ENCODE data around the gene AFF3. TPM values are rescaled to one million over a fixed set of nuclear protein-coding genes. Genes with fewer than 3 reads are reported as not detected.
"Not testable (repeated sequence)": the region's sequence is repeated elsewhere in the genome, so short reads cannot be mapped to it uniquely, and the experiment has no call there.

AFF3 gene
- total and polyA plus RNA-seq, 7 donors = 0.46 to 25.0 (median 18.6) TPM

DNA sequence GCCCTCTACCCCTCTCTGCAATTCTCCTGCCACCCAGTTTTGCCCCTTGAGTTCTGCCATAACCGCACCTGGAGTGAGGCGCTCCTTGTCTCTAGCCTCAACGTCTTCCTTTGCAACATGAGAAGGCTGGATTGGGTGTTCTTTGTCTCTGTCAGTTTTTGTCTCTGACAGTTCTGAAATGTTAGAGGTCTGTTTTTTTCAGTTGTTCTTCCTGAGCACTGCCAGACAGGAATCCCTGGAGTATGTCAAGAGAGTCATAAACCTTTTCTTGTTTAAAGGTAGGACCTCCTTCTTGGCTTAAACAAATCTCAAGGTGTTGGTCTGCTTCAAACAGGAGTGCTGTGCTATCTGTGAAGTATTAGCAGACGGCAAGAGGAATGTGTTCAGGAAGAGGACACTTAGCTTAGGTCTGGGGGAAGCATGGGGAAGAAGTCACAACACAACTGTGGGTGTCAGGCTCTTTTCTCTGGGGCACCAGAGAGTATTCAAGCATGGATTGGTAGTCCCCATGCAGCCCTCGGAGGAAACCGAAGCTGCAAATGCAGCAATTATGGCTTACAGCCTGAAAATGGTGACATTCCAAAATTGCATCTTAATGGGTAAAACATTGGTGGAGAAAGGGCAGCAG, 32.3 kb downstream of the AFF3 start:
- TF ChIP-seq POLR2A (IDR thresholded peaks at IDR 0.05) (no peak), EP300 (IDR thresholded peaks at IDR 0.05) (no peak), POLR2AphosphoS5 (IDR thresholded peaks at IDR 0.05) (peak in 3 of 4 donors; percentile 35 to 71 (median 55))
- Histone ChIP-seq H3K4me1 (peaks cover 0 to 44% (median 20%) of the 10 kb centered on the region in 4 donors), H3K27me3 (no peaks in the 10 kb centered on the region), H3K9me3 (no peaks in the 10 kb centered on the region), H3K27ac (no peak overlapping the region), H3K36me3 (no peaks in the 10 kb centered on the region), H3K4me3 (no peak overlapping the region)
- intact Hi-C loops (cut with DNase I) = loop anchor here (5.0 kb wide), 1 partner anchor 87 kb away; no protein-coding TSS in a partner anchor
- no peak for DNase-seq
- WGBS, 2 donors = 68 to 81% methylated on average over 6 of the region's 6 CpGs

DNA sequence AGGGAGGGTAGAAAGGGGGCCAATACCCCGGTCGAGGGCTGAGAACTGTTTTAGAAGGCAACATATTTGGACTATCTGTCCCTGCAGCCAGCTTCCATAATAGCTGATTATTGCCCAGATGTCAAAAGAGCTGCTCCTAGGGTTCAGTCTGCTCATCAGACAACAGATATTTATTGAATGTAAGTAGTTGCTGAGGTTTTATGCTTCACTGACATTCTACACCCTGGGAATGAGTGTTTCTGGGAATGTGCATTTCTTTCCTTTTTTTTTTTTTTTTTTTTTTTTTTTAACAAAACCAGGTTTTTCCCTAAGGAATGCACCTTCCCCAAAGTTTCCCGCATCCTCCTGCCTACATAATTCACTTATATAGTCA, 33.8 kb downstream of the AFF3 start:
- not testable (repeated sequence) for H3K36me3 ChIP-seq, H3K4me3 ChIP-seq, H3K27me3 ChIP-seq, DNase-seq, H3K9me3 ChIP-seq, H3K27ac ChIP-seq
- H3K4me1 ChIP-seq = peaks cover 0 to 44% (median 21%) of the 10 kb centered on the region in 4 donors
- WGBS, 2 donors = 68 to 81% methylated on average over 3 of the region's 3 CpGs
- intact Hi-C loops (cut with DNase I) = loop anchor here (5.0 kb wide), 1 partner anchor 89 kb away; no protein-coding TSS in a partner anchor

DNA sequence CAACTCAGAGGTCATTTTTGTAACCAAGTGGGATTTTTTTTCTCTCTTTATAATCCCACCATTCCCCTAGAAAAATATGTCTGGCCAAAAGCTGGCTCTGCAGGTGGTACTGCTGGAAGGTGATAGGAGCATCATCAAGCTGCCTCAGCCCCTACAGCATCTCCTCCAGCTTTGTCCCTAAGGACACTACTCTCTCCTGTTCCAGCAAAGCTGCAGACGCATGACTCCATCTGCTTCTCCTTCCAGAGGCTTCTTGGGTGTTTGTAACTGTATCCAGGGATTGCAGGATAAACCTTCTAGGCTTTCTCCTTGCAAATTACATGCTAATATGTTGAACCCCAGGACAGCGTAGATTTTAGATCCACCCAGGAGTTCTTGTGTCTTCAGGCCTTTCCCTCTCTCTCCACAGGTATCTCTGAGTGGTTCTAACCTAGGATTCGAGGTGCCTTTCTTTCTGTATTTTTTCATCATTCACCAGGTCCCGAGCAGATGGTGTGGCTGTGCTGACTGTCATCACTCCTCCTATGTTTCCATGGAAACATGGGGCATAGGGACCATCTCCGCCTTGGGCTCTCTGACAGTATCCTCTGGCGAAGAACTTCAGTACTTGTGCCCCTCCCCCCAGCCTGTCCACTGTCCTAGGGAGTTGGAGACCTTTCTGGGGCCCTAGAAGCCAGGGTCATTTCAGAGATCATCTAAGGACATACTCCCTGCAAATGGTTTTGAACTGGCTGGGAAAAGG, 34.3 kb downstream of the AFF3 start:
- DNase-seq = no peak
- peak overlapping the region in 2 of 4 donors; percentile 76 to 78 for H3K27ac ChIP-seq
- no peaks in the 10 kb centered on the region for H3K9me3 ChIP-seq
- intact Hi-C loops (cut with DNase I) = loop anchor here (5.0 kb wide), 1 partner anchor 89 kb away; no protein-coding TSS in a partner anchor
- no peaks in the 10 kb centered on the region for H3K27me3 ChIP-seq
- H3K36me3 ChIP-seq = no peaks in the 10 kb centered on the region
- TF ChIP-seq POLR2AphosphoS5 (IDR thresholded peaks at IDR 0.05) (no peak), EP300 (IDR thresholded peaks at IDR 0.05) (no peak), POLR2A (IDR thresholded peaks at IDR 0.05) (no peak)
- TF ChIP-seq, protein P1, sequence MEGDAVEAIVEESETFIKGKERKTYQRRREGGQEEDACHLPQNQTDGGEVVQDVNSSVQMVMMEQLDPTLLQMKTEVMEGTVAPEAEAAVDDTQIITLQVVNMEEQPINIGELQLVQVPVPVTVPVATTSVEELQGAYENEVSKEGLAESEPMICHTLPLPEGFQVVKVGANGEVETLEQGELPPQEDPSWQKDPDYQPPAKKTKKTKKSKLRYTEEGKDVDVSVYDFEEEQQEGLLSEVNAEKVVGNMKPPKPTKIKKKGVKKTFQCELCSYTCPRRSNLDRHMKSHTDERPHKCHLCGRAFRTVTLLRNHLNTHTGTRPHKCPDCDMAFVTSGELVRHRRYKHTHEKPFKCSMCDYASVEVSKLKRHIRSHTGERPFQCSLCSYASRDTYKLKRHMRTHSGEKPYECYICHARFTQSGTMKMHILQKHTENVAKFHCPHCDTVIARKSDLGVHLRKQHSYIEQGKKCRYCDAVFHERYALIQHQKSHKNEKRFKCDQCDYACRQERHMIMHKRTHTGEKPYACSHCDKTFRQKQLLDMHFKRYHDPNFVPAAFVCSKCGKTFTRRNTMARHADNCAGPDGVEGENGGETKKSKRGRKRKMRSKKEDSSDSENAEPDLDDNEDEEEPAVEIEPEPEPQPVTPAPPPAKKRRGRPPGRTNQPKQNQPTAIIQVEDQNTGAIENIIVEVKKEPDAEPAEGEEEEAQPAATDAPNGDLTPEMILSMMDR (IDR thresholded peaks at IDR 0.05) = no peak
- H3K4me3 ChIP-seq = no peak overlapping the region
- 81 to 91% methylated on average over 6 of the region's 6 CpGs for WGBS, 2 donors
- peaks cover 0 to 44% (median 21%) of the 10 kb centered on the region in 4 donors for H3K4me1 ChIP-seq

DNA sequence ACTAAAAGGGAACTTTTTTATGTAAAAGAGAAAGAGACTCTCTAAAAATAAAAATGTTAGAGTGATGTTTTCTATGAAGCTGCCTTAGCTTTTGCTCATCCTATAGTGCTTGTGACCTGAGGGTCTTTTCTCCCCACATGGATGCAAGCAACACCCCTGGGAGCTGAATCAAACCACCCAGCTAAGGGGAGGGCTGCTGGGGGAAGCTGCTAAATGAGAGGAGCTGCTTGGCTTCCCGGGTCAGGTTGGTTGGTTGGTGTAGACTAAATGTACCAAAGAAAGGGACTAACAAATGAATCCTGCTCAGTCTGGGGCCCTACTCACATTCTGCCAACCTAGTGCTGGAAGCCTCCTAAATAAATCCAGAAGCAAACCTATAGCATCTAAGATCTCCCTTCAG, 35.0 kb downstream of the AFF3 start:
- 76 to 88% methylated on average over 1 of the region's 1 CpG for WGBS, 2 donors
- no peak overlapping the region for H3K4me3 ChIP-seq
- TF ChIP-seq POLR2A (IDR thresholded peaks at IDR 0.05) = no peak
- TF ChIP-seq, protein P1 (IDR thresholded peaks at IDR 0.05) = no peak
- TF ChIP-seq EP300 (IDR thresholded peaks at IDR 0.05) = no peak
- TF ChIP-seq POLR2AphosphoS5 (IDR thresholded peaks at IDR 0.05) = no peak
- no peaks in the 10 kb centered on the region for H3K36me3 ChIP-seq
- DNase-seq = no peak
- H3K27me3 ChIP-seq = no peaks in the 10 kb centered on the region
- H3K27ac ChIP-seq = peak overlapping the region; percentile 76 to 80 (median 78)
- no peaks in the 10 kb centered on the region for H3K9me3 ChIP-seq
- intact Hi-C loops (cut with DNase I) = loop anchor here (5.0 kb wide), 1 partner anchor 90 kb away; no protein-coding TSS in a partner anchor
- H3K4me1 ChIP-seq = peaks cover 0 to 44% (median 21%) of the 10 kb centered on the region in 4 donors

DNA sequence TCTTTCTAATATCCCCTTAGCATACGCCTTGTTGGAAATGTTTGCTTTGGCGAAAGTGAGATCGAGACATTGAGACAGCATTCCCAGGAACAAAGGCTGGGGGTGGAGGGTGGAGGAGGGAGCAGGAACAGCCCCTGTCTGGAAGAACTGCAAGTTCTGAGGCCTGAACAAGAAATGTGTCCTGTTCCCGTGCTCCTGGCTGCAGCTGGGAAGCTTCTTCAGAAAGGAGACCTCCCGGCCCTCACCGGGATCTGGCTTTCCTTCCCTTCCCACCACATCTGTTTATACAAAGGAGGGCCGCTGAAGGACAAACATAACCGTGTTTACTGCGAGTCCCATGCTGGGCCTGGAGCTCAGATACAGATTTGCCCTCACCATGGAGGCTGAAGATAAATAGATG, 35.9 kb downstream of the AFF3 start:
- H3K27me3 ChIP-seq = no peaks in the 10 kb centered on the region
- peak in 3 of 4 donors; percentile 61 to 74 (median 61) for TF ChIP-seq POLR2AphosphoS5 (IDR thresholded peaks at IDR 0.05)
- TF ChIP-seq EP300 (IDR thresholded peaks at IDR 0.05) = peak in 2 of 4 donors; percentile 14 to 75
- TF ChIP-seq, protein P1 (IDR thresholded peaks at IDR 0.05) = no peak
- no peak for TF ChIP-seq POLR2A (IDR thresholded peaks at IDR 0.05)
- no peak overlapping the region for H3K4me3 ChIP-seq
- no peaks in the 10 kb centered on the region for H3K9me3 ChIP-seq
- DNase-seq = peak; percentile 92
- WGBS, 2 donors = 76 to 77% methylated on average over 9 of the region's 9 CpGs
- H3K27ac ChIP-seq = peak overlapping the region; percentile 76 to 80 (median 78)
- intact Hi-C loops (cut with DNase I) = loop anchor here (5.0 kb wide), 1 partner anchor 91 kb away; no protein-coding TSS in a partner anchor
- H3K4me1 ChIP-seq = peaks cover 0 to 44% (median 21%) of the 10 kb centered on the region in 4 donors
- no peaks in the 10 kb centered on the region for H3K36me3 ChIP-seq
